Esophagus muscularis mucosa (tissue), 4 donors: Measurements from ENCODE around the gene CDH8. TPM values are rescaled to one million over a fixed set of nuclear protein-coding genes. Genes with fewer than 3 reads are reported as not detected.

ENCODE experiments used
- DNase-seq: peaks from one replicate; pipeline ENCODE4 v3.0.0-alpha.2; 2017; ENCODE audit errors: extremely low spot score
- H3K27ac ChIP-seq, 4 donors: fragments of 200-600 bp; sonication (generic); replicated peaks in 1 of 4; 1 replicate in 3 of 4; 2 replicates in 1 of 4; pipeline ENCODE4 v1.5.1; 2016 to 2019; ENCODE audit warnings: mild to moderate bottlenecking in 1 of 4
- H3K27me3 ChIP-seq, 4 donors: fragments of 200-600 bp; sonication (generic); one replicate each; pipeline versions ENCODE4 v1.5.1 to v1.6.0; 2016 to 2019
- H3K36me3 ChIP-seq, 4 donors: fragments of 200-600 bp; sonication (generic); one replicate each; pipeline ENCODE4 v1.5.1; 2016 to 2019
- H3K4me1 ChIP-seq, 4 donors: fragments of 200-600 bp; sonication (generic); one replicate each; pipeline ENCODE4 v1.5.1; 2016 to 2019
- H3K4me3 ChIP-seq, 4 donors: fragments of 200-600 bp; sonication (generic); 1 replicate in 2 of 4; 2 replicates in 2 of 4; pipeline ENCODE4 v1.5.1; 2016 to 2019; ENCODE audit warnings: mild to moderate bottlenecking in 4 of 4, moderate library complexity in 1 of 4
- H3K9me3 ChIP-seq, 4 donors: fragments of 200-600 bp; sonication (generic); 1 replicate in 3 of 4; 2 replicates in 1 of 4; pipeline ENCODE4 v1.5.1; 2016 to 2019
- CTCF ChIP-seq, 3 experiments: fragments of 200-600 bp in 2 of 3; fragments of 450-650 bp in 1 of 3; sonication (generic) in 2 of 3; IDR thresholded peaks; one replicate each; pipeline ENCODE4 v1.5.1; 2017 to 2019; ENCODE audit warnings: antibody characterized with exemption in 3 of 3, mild to moderate bottlenecking in 2 of 3, moderate library complexity in 1 of 3
- EP300 ChIP-seq: sonication (generic); formaldehyde crosslinking; IDR thresholded peaks from one replicate; pipeline ENCODE4 v1.6.1; 2017; ENCODE audit warnings: antibody characterized with exemption
- POLR2A ChIP-seq: fragments of 450-650 bp; IDR thresholded peaks from one replicate; pipeline ENCODE4 v1.6.1; 2017; ENCODE audit warnings: antibody characterized with exemption, moderate library complexity, mild to moderate bottlenecking, low read depth
- POLR2AphosphoS5 ChIP-seq, 2 donors: sonication (generic); formaldehyde crosslinking; IDR thresholded peaks; one replicate each; pipeline ENCODE4 v1.6.1; 2017; ENCODE audit warnings: antibody characterized with exemption in 2 of 2
- WGBS: methylation state at CpG from one replicate; pipeline ENCODE4 v1.1.5; 2018; 5-methylcytosine and 5-hydroxymethylcytosine counted together
- intact Hi-C: fragments of 100-400 bp; cut with DNase I; formaldehyde crosslinking; loops from one replicate; pipeline ENCODE4 v1.15.1; 2023
- total RNA-seq, 4 donors: library from RNA; depleted of rRNA; stranded (reverse); fragments of >200 nt; gene quantifications; one replicate each; pipeline versions ENCODE4 v1.1.0 to v1.2.1, GENCODE V29; 2016

Gene CDH8
- total RNA-seq, 4 donors from 2014 or later, result 0.42 to 3.6 (median 1.9) TPM

GRCh38 chr16:61901689-61902088, 134.5 kb downstream of the CDH8 start:
- Histone ChIP-seq H3K27me3 (no peaks in the 10 kb centered on the region), H3K4me1 (no peaks in the 10 kb centered on the region), H3K27ac (no peak overlapping the region), H3K4me3 (no peak overlapping the region), H3K36me3 (no peaks in the 10 kb centered on the region), H3K9me3 (no peaks in the 10 kb centered on the region)
- TF ChIP-seq POLR2A (no peak), POLR2AphosphoS5 (IDR thresholded peaks at IDR 0.05) (no peak), CTCF (IDR thresholded peaks at IDR 0.05) (no peak), EP300 (no peak)
- 68% methylated on average over 1 of the region's 1 CpG for WGBS
- intact Hi-C loops, result no loop called here
- DNase-seq, result no peak

GRCh38 chr16:61900482-61900881, 135.8 kb downstream of the CDH8 start:
- intact Hi-C loops, result no loop called here
- Histone ChIP-seq H3K36me3 (no peaks in the 10 kb centered on the region), H3K9me3 (no peaks in the 10 kb centered on the region), H3K4me1 (no peaks in the 10 kb centered on the region), H3K27ac (no peak overlapping the region), H3K27me3 (no peaks in the 10 kb centered on the region), H3K4me3 (no peak overlapping the region)
- TF ChIP-seq POLR2A (no peak), CTCF (IDR thresholded peaks at IDR 0.05) (no peak), EP300 (no peak), POLR2AphosphoS5 (IDR thresholded peaks at IDR 0.05) (no peak)
- DNase-seq, result no peak
- 83% methylated on average over 1 of the region's 1 CpG for WGBS

GRCh38 chr16:61897657-61898056, 138.6 kb downstream of the CDH8 start:
- Histone ChIP-seq H3K4me3 (no peak overlapping the region), H3K27ac (no peak overlapping the region), H3K27me3 (no peaks in the 10 kb centered on the region), H3K9me3 (no peaks in the 10 kb centered on the region), H3K36me3 (no peaks in the 10 kb centered on the region), H3K4me1 (no peaks in the 10 kb centered on the region)
- 88% methylated on average over 3 of the region's 3 CpGs for WGBS
- no peak for DNase-seq
- intact Hi-C loops, result no loop called here
- TF ChIP-seq CTCF (IDR thresholded peaks at IDR 0.05), result no peak
- no peak for TF ChIP-seq POLR2AphosphoS5 (IDR thresholded peaks at IDR 0.05)
- TF ChIP-seq EP300, result no peak
- no peak for TF ChIP-seq POLR2A

GRCh38 chr16:61892531-61892930, 143.7 kb downstream of the CDH8 start:
- no peak for DNase-seq
- Histone ChIP-seq H3K27ac (no peak overlapping the region), H3K4me1 (no peaks in the 10 kb centered on the region), H3K27me3 (no peaks in the 10 kb centered on the region), H3K36me3 (no peaks in the 10 kb centered on the region), H3K9me3 (no peaks in the 10 kb centered on the region), H3K4me3 (no peak overlapping the region)
- WGBS, result 93% methylated on average over 2 of the region's 2 CpGs
- TF ChIP-seq EP300 (no peak), CTCF (IDR thresholded peaks at IDR 0.05) (no peak), POLR2AphosphoS5 (IDR thresholded peaks at IDR 0.05) (no peak), POLR2A (no peak)
- intact Hi-C loops, result no loop called here

- no peaks in the 10 kb centered on the region for H3K27me3 ChIP-seq
- no peak overlapping the region for H3K4me3 ChIP-seq
- H3K9me3 ChIP-seq, result no peaks in the 10 kb centered on the region
- 69% methylated on average over 3 of the region's 3 CpGs for WGBS
- no peak for DNase-seq
- H3K27ac ChIP-seq, result no peak overlapping the region
- TF ChIP-seq CTCF (IDR thresholded peaks at IDR 0.05) (no peak), POLR2AphosphoS5 (IDR thresholded peaks at IDR 0.05) (no peak), POLR2A (no peak), EP300 (no peak)
- no peaks in the 10 kb centered on the region for H3K36me3 ChIP-seq
- no peaks in the 10 kb centered on the region for H3K4me1 ChIP-seq
- intact Hi-C loops, result no loop called here
Observed at GRCh38 chr16:61891460-61891859, 144.8 kb downstream of the CDH8 start.
